Effector CD8-positive, alpha-beta T cell (primary cell): ENCODE measurements around the gene TIPARP.
"Not testable (repeated sequence)": the region's sequence is repeated elsewhere in the genome, so short reads cannot be mapped to it uniquely, and the experiment has no call there.

Experiments
- DNase-seq: peaks from one replicate; lab custom pipeline; 2025; lab: John Stamatoyannopoulos, UW

Gene TIPARP

DNA sequence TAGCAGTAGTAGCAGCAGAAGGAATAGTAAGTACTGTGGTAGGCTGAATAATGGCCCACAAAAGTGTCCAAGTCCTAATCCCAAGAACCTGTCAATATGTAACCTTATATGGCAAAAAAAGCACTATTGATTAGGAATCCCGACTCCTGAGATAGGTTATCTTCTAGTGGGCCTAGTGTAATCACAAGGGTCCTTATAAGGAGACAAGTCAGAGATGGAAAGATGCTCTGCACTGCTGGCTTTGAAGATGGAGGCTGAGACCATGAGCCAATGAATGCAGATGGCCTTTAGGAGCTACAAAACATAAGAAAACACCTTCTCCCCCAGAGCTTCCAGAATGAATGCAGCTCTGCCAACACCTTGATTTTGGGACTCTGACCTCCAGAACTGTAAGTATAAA lies 36.0 kb downstream of the TIPARP start:
- no peak for DNase-seq

GRCh38 chr3:156711113-156711512 lies 36.7 kb downstream of the TIPARP start:
- no peak for DNase-seq

DNA sequence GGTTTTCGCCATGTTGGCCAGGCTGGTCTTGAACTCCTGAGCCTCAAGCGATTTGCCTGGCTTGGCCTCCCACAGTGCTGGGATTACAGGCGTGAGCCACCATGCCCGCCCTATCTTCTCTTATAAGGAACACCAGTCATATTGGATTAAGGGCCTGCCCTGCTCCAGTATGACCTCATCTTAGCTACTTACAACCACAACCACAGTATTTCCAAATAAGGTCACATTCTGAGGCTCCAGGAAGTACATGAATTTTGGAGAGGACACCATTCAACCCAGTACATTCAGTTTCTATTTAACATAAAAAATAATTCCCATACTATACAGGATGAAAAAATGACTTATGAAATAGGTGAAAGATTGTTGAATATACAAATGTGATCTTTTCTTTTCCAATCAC lies 37.6 kb downstream of the TIPARP start:
- DNase-seq = not testable (repeated sequence)

DNA sequence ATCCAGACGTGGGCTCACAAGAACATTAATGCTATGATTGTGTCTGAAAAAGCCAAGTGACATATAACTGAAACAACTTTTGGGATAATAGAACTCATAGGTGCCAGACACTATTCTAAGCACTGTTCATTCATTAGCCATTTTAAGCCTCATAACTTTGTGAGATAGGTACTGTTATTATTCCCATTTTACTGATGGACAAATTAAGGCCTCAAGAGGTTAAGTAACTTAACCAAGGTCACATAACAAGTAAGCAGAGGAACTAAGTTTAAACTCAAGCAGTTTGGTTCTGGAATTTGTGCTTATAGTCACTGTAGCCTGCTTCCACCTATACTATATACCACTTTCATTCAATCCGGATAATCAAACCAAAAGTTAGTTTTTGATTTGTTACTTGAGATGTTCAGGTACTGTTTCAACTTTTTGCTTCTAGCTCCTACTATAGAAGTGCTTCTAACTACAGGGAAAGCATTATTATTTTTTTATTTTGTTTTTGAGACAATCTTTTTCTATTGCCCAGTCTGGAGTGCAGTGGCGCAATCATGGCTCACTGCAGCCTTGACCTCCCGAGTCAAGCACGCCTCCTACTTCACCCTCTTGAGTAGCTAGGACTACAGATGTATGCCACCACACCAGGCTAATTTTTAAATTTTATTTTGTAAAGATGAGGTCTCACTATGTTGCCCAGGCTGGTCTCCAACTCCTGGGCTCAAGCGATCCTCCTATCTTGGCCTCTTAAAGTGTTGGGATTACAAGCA lies 41.9 kb downstream of the TIPARP start:
- DNase-seq = no peak

DNA sequence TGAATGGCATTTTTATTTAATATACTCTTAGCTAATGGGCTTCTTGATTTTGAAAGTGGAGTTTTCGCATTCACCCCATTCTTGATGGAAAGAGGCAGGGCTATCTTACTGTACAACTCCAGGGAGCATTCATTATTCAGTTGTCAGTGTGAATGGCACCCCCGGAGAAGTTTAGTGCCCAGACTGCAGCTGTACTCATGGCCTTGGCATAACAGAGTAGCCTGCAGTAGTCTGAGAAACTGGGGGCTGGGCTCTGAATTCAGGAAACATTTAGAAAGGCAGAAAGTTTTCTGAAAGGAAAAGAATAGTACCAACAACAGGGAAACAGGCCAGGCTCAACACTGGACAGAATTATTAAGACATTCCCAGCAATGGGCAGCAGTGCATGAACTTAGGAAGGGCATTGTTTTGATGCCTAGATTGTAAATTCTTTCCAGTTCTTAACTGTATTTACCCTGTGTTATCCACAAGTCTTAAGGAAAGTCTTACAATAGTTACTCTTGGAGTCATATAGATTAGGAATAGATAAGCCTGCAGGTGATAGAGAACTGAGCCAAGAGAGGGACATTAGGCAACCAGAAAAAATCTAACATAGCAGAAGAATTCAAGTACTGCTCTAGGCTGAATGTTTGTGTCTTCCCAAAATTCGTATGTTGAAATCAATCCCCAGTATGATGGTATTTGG lies 44.4 kb downstream of the TIPARP start:
- DNase-seq = no peak

DNA sequence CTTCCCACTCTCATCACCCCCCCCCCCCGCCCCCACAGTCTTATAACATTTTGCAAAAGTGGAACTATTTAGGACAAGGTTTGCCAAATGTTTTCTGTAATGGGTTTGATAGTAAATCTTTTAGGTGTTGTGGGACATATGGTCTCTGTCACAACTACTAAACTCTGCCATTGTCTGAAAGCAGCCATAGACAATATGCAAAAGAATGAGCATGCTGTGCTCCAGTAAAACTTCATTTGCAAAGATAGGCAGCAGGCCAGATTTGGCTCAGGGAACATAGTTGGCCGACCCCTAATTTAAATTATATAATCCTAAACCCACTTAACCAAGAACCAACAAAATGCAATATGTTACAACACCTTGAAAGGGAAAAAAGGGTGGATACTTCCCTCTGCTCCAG lies 46.4 kb downstream of the TIPARP start:
- DNase-seq = no peak

DNA sequence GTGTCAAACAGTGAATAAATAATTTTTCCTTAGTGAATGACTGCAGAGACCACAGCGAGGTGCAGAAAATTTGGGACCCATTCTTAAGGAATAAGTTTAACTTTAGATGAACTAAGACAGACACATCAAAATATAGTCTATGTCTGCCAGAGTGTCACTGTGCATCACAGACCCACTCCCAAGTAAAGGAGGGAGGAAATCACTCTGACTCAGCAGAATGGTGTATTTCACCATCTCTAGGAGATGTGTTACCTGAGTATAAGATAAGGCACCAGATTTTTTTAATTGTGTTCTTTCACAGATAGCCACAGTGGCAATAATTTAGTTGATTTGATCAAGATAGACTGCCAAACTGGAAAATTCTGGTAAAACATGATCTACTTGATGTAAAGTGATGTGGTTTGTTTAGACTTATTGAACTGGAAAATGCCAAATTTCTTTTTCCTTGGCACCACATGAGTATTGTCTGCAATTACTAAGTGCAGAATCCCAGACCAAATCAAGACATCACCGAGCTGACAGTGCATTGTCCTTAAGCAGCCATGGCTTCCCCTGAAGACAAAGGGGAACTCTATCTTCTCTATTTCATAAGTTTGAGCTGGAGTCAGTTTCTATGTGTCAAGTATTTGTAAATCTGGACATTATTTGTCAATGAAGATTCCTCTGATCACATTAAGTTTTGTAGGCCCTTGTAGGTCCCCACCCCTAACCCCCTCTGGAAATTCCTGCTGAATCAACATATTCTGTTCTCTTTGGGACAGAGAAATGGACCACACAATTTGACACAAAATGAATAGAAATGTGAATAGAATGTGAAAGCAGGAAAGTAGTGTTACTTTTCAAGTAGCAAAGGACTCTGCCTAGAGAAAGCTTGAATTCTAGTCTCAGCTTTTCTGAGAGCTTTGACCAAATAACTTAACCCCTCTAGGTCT lies 47.6 kb downstream of the TIPARP start:
- DNase-seq = no peak

DNA sequence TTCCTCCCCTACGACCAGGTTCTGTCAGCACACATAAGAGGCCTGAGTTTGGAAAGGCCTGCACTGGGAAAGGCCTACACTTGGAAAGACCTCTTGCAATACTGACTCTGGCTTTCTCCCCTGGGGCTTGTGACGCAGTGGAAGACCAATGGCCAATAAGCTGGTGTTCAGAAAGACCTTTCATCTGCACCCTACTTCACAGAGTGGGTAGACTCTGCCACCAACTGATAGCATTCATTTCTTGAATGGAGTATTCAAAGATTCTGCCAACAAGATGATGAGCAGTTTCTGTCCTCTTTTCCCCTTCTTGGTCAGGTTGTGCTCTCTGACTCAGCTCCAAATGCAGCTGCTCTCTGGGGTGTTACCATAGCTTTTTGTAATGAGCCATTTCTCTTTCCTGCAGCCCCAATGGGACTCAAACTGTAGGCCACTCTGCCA lies 48.8 kb downstream of the TIPARP start:
- no peak for DNase-seq

GRCh38 chr3:156725682-156726081 lies 51.3 kb downstream of the TIPARP start:
- DNase-seq = no peak

DNA sequence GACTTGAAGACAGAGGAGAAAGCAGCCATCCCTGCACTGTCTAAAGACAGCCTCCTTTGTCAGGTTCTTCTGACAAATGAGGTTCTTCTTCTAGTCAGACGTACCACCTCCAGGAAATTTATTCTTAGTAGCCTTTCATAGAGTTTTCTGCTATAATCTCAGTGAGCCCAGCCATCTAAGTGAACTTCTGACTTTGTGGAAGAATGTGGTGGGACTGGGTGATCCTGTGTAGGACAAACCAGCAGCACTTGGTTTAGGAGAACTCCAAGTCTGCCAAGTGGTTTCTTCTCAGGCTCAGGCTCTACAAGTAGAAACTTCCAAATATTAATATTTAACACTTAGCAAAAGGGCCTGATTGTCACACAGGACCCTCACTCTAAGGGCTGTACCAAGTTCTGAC lies 52.1 kb downstream of the TIPARP start:
- no peak for DNase-seq

DNA sequence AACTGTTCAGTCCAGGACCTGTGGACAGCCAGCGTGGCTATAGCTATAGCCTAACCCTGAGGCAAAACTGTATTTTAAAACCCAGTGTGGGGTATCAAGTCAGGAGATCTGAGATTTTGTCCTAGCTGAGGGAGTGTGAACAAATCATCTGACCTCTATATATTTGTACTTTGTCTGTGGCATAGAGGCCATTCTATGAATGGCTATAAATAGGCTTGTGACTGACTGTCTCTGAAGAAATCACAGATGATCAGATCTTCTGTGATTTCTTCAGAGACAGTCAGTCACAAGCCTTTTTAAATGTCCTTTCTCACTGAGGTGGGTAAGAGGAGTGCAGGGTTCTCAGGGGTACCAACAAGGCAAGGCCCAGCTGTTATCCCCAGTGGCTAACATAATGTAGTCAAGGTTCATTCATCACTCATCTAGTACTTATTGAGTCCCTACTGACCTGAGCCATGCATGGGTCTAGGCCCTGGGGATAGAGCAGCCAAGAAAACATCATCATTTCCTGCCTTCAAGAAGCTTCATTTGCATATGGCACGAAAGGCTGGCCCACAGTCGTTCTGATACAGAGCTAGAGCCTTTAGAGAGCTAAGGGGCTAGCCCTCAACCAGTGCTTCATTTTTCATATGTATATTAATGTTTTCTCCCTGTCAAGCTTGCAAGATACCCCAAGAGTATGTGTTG lies 53.3 kb downstream of the TIPARP start:
- DNase-seq = no peak

DNA sequence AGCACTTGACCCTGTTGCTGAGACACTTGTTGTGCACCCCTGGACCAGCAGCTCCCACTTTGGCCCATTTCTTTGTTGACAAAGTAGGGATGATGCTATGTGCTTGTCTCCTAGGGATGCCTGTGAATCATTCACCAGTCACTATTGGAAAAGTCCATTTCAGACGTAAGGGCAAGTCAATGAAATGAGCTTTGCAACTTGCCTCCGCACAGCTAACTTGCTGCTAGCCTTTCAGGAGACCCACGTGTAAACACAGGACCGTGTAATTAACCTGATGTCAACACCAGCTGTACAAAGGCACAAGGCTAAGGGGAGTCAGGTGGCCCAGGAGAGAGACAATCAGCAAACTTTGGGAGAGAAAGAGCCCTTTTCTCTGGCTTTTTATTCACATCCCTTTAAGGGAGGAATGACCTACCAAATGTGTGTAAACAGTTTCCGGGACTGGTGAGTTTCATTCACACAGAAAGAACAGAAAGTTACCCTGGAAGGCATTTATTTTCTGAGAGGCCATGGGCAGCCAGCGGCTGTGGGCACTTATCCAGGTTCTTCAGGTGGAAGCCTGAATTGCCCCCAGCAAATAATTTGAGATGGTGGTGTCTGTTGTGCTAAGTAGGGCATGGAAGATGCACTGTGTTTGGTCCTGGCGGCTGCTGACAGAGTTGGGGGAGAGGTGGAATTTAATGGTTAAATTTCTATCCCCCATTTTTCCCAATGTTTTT lies 54.0 kb downstream of the TIPARP start:
- no peak for DNase-seq

- DNase-seq = no peak
These were observed 55.2 kb downstream of the TIPARP start for GRCh38 chr3:156729460-156730179.

DNA sequence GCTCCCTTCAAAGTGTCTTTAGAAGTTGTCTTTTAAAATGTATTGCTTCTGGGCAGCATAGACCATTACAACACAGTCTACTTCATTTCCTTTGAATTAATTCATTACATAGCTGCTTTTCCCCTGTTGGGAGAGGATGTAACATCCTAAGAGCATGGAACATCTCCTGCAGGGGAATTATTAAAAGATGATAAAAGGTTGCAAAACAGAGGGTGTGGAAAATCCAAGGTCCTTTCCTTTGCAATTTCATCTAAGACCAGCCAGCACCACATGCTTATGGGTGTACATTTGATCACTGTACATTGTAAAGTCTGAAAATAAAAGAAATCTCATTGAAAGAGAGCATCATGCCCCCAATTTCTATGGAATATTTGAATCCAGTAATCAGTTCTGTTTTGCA lies 57.4 kb downstream of the TIPARP start:
- DNase-seq = no peak

DNA sequence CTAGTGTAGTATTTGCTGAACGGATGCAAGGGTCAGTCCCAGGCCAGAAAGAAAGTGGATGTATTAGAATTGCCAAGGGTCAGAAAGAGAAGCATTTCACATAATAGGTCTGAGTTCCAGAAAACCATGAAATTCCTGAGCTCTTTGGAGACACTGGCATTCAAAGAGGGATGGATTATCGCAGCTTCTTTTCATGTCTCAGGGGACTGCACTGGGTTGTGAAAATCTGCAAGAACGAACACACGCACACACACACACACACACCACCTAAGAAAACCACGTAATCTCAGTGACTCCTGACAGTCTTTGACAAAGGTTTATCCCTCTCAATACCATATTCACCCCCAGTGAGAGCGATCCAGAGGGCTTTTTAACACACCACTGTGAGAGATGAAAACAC lies 57.9 kb downstream of the TIPARP start:
- DNase-seq = no peak

GRCh38 chr3:156732715-156733421 lies 58.5 kb downstream of the TIPARP start:
- no peak for DNase-seq

GRCh38 chr3:156734661-156735060 lies 60.3 kb downstream of the TIPARP start:
- DNase-seq = not testable (repeated sequence)

- no peak for DNase-seq
These were observed 61.1 kb downstream of the TIPARP start for GRCh38 chr3:156735471-156735870.

DNA sequence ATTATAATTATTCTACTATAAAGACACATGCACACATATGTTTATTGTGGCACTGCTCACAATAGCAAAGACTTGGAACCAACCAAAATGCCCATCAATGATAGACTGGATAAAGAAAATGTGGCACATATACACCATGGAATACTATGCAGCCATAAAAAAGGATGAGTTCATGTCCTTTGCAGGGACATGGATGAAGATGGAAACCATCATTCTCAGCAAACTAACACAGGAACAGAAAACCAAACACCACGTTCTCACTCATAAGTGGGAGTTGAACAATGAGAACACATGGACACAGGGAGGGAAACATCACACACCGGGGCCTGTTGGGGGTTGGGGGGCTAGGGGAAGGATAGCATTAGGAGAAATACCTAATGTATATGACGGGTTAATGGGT lies 62.7 kb downstream of the TIPARP start:
- not testable (repeated sequence) for DNase-seq

GRCh38 chr3:156738251-156738650 lies 63.9 kb downstream of the TIPARP start:
- no peak for DNase-seq
